Trophoblast cell (in vitro differentiated cells and primary cell): ENCODE results near the gene PODXL.

Experiments used
- DNase-seq, 2 donors: peaks; one replicate each; pipeline ENCODE4 v3.0.0-alpha.2; 2016
- H2AFZ ChIP-seq: 2 replicates; pipeline ENCODE4 v1.6.1; 2013; ENCODE audit warnings: low read length, moderate library complexity, mild to moderate bottlenecking; ENCODE audit not compliant: insufficient read depth, poor library complexity
- H2AK5ac ChIP-seq: 2 replicates; pipeline ENCODE4 v1.6.1; 2013; ENCODE audit warnings: mild to moderate bottlenecking, low read length
- H2BK120ac ChIP-seq: 2 replicates; pipeline ENCODE4 v1.6.1; 2013; ENCODE audit warnings: low read length, mild to moderate bottlenecking, moderate library complexity; ENCODE audit not compliant: insufficient read depth, poor library complexity
- H2BK12ac ChIP-seq: 2 replicates; pipeline ENCODE4 v1.6.1; 2013; ENCODE audit warnings: mild to moderate bottlenecking, low read length, moderate library complexity
- H2BK5ac ChIP-seq: 2 replicates; pipeline ENCODE4 v1.6.1; 2013; ENCODE audit warnings: low read length, low read depth, moderate library complexity, mild to moderate bottlenecking; ENCODE audit not compliant: poor library complexity
- H3K14ac ChIP-seq: 2 replicates; pipeline ENCODE4 v1.6.1; 2013; ENCODE audit warnings: mild to moderate bottlenecking, low read length
- H3K18ac ChIP-seq: 2 replicates; pipeline ENCODE4 v1.6.1; 2013; ENCODE audit warnings: mild to moderate bottlenecking, low read length
- H3K23ac ChIP-seq: 2 replicates; pipeline ENCODE4 v1.6.1; 2013; ENCODE audit warnings: low read length
- H3K27ac ChIP-seq: 2 replicates; pipeline ENCODE4 v1.5.1; 2013; ENCODE audit warnings: low read depth, mild to moderate bottlenecking, inconsistent platforms, low read length, moderate library complexity
- H3K27me3 ChIP-seq: 2 replicates; pipeline ENCODE4 v1.6.1; 2013; ENCODE audit warnings: inconsistent platforms, mild to moderate bottlenecking, low read length, moderate library complexity; ENCODE audit not compliant: insufficient read depth
- H3K36me3 ChIP-seq, 2 experiments: 1 replicate in 1 of 2; 2 replicates in 1 of 2; pipeline ENCODE4 v1.6.1; 2013; ENCODE audit warnings: low read length in 2 of 2, mild to moderate bottlenecking in 2 of 2, moderate library complexity in 1 of 2; ENCODE audit not compliant: insufficient read depth in 2 of 2, control insufficient read depth in 1 of 2
- H3K4ac ChIP-seq: 2 replicates; pipeline ENCODE4 v1.6.1; 2013; ENCODE audit warnings: low read depth, mild to moderate bottlenecking, low read length, moderate library complexity
- H3K4me1 ChIP-seq, 2 experiments: 1 replicate in 1 of 2; 2 replicates in 1 of 2; pipeline ENCODE4 v1.6.1; 2013; ENCODE audit warnings: low read length in 2 of 2, mild to moderate bottlenecking in 2 of 2, moderate library complexity in 1 of 2; ENCODE audit not compliant: insufficient read depth in 2 of 2, control insufficient read depth in 1 of 2
- H3K4me2 ChIP-seq: 2 replicates; pipeline ENCODE4 v1.6.1; 2013; ENCODE audit warnings: inconsistent platforms, mild to moderate bottlenecking, low read length, moderate library complexity
- H3K4me3 ChIP-seq: 2 replicates; pipeline ENCODE4 v1.5.1; 2013; ENCODE audit warnings: mild to moderate bottlenecking, low read depth, low read length, inconsistent platforms
- H3K79me1 ChIP-seq: one replicate; pipeline ENCODE4 v1.6.1; 2013; ENCODE audit warnings: low read length
- H3K79me2 ChIP-seq: 2 replicates; pipeline ENCODE4 v1.6.1; 2013; ENCODE audit warnings: low read length, mild to moderate bottlenecking; ENCODE audit not compliant: control insufficient read depth, insufficient read depth, poor library complexity
- H3K9ac ChIP-seq: 2 replicates; pipeline ENCODE4 v1.6.1; 2013; ENCODE audit warnings: mild to moderate bottlenecking, low read length
- H3K9me3 ChIP-seq: 2 replicates; pipeline ENCODE4 v1.6.1; 2013; ENCODE audit warnings: low read depth, mild to moderate bottlenecking, control low read depth, inconsistent platforms, low read length; ENCODE audit not compliant: insufficient read depth
- H4K12ac ChIP-seq: 2 replicates; pipeline ENCODE4 v1.6.1; 2013; ENCODE audit warnings: low read depth, mild to moderate bottlenecking, low read length, moderate library complexity
- H4K8ac ChIP-seq: 2 replicates; pipeline ENCODE4 v1.6.1; 2013; ENCODE audit warnings: low read depth, mild to moderate bottlenecking, low read length, moderate library complexity
- H4K91ac ChIP-seq: one replicate; pipeline ENCODE4 v1.6.1; 2013; ENCODE audit warnings: low read depth, mild to moderate bottlenecking, low read length, moderate library complexity
- WGBS: extraction: QIAGEN DNeasy Blood & Tissue Kit; methylation state at CpG from one replicate; pipeline ENCODE4 v1.1.7; 2013; ENCODE audit warnings: missing lambda C conversion rate; ENCODE audit not compliant: insufficient read length, insufficient coverage; ENCODE audit errors: extremely low coverage; 5-methylcytosine and 5-hydroxymethylcytosine counted together

PODXL gene

GRCh38 chr7:131500357-131500756 lies 56.1 kb downstream of the PODXL start:
- H4K12ac ChIP-seq: no peak overlapping the region
- H3K4me2 ChIP-seq: no peak overlapping the region
- no peak for DNase-seq
- H2BK5ac ChIP-seq: no peak overlapping the region
- H3K36me3 ChIP-seq: peaks cover 37 to 49% of the 10 kb centered on the region in 2 experiments
- H2AK5ac ChIP-seq: no peak overlapping the region
- H4K8ac ChIP-seq: no peak overlapping the region
- no peaks in the 10 kb centered on the region for H3K79me2 ChIP-seq
- no peak overlapping the region for H3K9ac ChIP-seq
- H3K18ac ChIP-seq: no peak overlapping the region
- H2BK12ac ChIP-seq: no peak overlapping the region
- H3K27me3 ChIP-seq: no peaks in the 10 kb centered on the region
- no CpG with 5 or more reads among the region's 1 CpG for WGBS
- no peak overlapping the region for H3K27ac ChIP-seq
- no peak overlapping the region for H2AFZ ChIP-seq
- no peak overlapping the region for H3K4ac ChIP-seq
- no peak overlapping the region for H3K14ac ChIP-seq
- no peak overlapping the region for H2BK120ac ChIP-seq
- no peak overlapping the region for H4K91ac ChIP-seq
- no peaks in the 10 kb centered on the region for H3K4me1 ChIP-seq
- no peak overlapping the region for H3K4me3 ChIP-seq
- no peak overlapping the region for H3K23ac ChIP-seq
- H3K9me3 ChIP-seq: no peaks in the 10 kb centered on the region
- no peaks in the 10 kb centered on the region for H3K79me1 ChIP-seq

- H4K12ac ChIP-seq: no peak overlapping the region
- WGBS: no CpG with 5 or more reads among the region's 6 CpGs
- no peak overlapping the region for H3K23ac ChIP-seq
- no peak overlapping the region for H3K9ac ChIP-seq
- no peak overlapping the region for H3K14ac ChIP-seq
- H3K4me1 ChIP-seq: no peaks in the 10 kb centered on the region
- H3K79me1 ChIP-seq: no peaks in the 10 kb centered on the region
- H3K79me2 ChIP-seq: no peaks in the 10 kb centered on the region
- H2BK5ac ChIP-seq: no peak overlapping the region
- H2BK120ac ChIP-seq: no peak overlapping the region
- no peak overlapping the region for H2BK12ac ChIP-seq
- no peak for DNase-seq
- H2AK5ac ChIP-seq: no peak overlapping the region
- H3K18ac ChIP-seq: no peak overlapping the region
- no peak overlapping the region for H3K4me2 ChIP-seq
- no peak overlapping the region for H3K4ac ChIP-seq
- H3K27ac ChIP-seq: no peak overlapping the region
- peaks cover 33 to 44% of the 10 kb centered on the region in 2 experiments for H3K36me3 ChIP-seq
- no peaks in the 10 kb centered on the region for H3K9me3 ChIP-seq
- no peak overlapping the region for H4K8ac ChIP-seq
- H3K27me3 ChIP-seq: no peaks in the 10 kb centered on the region
- no peak overlapping the region for H4K91ac ChIP-seq
- H2AFZ ChIP-seq: no peak overlapping the region
- no peak overlapping the region for H3K4me3 ChIP-seq
Measured at GRCh38 chr7:131499801-131500200, 56.6 kb downstream of the PODXL start.

- Histone ChIP-seq H3K4ac (no peak overlapping the region), H4K91ac (no peak overlapping the region), H4K12ac (no peak overlapping the region), H3K18ac (no peak overlapping the region), H3K4me2 (no peak overlapping the region), H2BK120ac (no peak overlapping the region), H3K27me3 (no peaks in the 10 kb centered on the region), H2BK5ac (no peak overlapping the region), H3K9me3 (no peaks in the 10 kb centered on the region), H2AFZ (no peak overlapping the region), H3K4me1 (no peaks in the 10 kb centered on the region), H2AK5ac (no peak overlapping the region), H3K4me3 (no peak overlapping the region), H3K27ac (no peak overlapping the region), H4K8ac (no peak overlapping the region), H3K9ac (no peak overlapping the region), H3K79me2 (no peaks in the 10 kb centered on the region), H3K23ac (no peak overlapping the region), H2BK12ac (no peak overlapping the region), H3K14ac (no peak overlapping the region), H3K79me1 (no peaks in the 10 kb centered on the region), H3K36me3 (peaks cover 19 to 30% of the 10 kb centered on the region in 2 experiments)
- WGBS: no CpG with 5 or more reads among the region's 4 CpGs
- no peak for DNase-seq
Measured at GRCh38 chr7:131498237-131498885, 58.1 kb downstream of the PODXL start.

GRCh38 chr7:131497454-131497853 lies 59.0 kb downstream of the PODXL start:
- no peaks in the 10 kb centered on the region for H3K79me2 ChIP-seq
- no peak overlapping the region for H2AK5ac ChIP-seq

More at GRCh38 chr7:131497454-131497853, 59.0 kb downstream of the PODXL start:
- no peak for DNase-seq
- Histone ChIP-seq H2BK12ac (no peak overlapping the region), H3K27ac (no peak overlapping the region), H3K18ac (no peak overlapping the region), H3K9me3 (no peaks in the 10 kb centered on the region), H2BK120ac (no peak overlapping the region), H2AFZ (no peak overlapping the region), H3K9ac (no peak overlapping the region), H3K79me1 (no peaks in the 10 kb centered on the region), H4K12ac (no peak overlapping the region), H3K36me3 (peaks cover 11 to 22% of the 10 kb centered on the region in 2 experiments), H3K4me1 (no peaks in the 10 kb centered on the region), H3K4me2 (no peak overlapping the region), H4K8ac (no peak overlapping the region), H2BK5ac (no peak overlapping the region), H4K91ac (no peak overlapping the region), H3K23ac (no peak overlapping the region), H3K27me3 (no peaks in the 10 kb centered on the region), H3K4me3 (no peak overlapping the region), H3K4ac (no peak overlapping the region), H3K14ac (no peak overlapping the region)
- WGBS: no CpG with 5 or more reads among the region's 7 CpGs
